Uterus (tissue), 4 donors: ENCODE results near the gene KATNIP. TPM values are rescaled to one million over a fixed set of nuclear protein-coding genes. Genes with fewer than 3 reads are reported as not detected.

ENCODE experiments used
- DNase-seq, 2 donors: peaks; one replicate each; pipeline ENCODE4 v3.0.0-alpha.2; 2019 to 2020
- H3K27ac ChIP-seq, 2 donors: fragments of 200-600 bp; sonication (generic); 1 replicate in 1 of 2; 2 replicates in 1 of 2; pipeline ENCODE4 v1.5.1; 2016 to 2018
- H3K27me3 ChIP-seq, 2 donors: fragments of 200-600 bp; sonication (generic); one replicate each; pipeline ENCODE4 v1.5.1; 2018 to 2019; ENCODE audit warnings: control low read depth in 1 of 2
- H3K36me3 ChIP-seq, 2 donors: fragments of 200-600 bp; sonication (generic); one replicate each; pipeline ENCODE4 v1.5.1; 2019; ENCODE audit warnings: control low read depth in 1 of 2
- H3K4me1 ChIP-seq, 2 donors: fragments of 200-600 bp; sonication (generic); one replicate each; pipeline ENCODE4 v1.5.1; 2018 to 2019; ENCODE audit warnings: control low read depth in 1 of 2
- H3K4me3 ChIP-seq, 2 donors: fragments of 200-600 bp; sonication (generic); 1 replicate in 1 of 2; 2 replicates in 1 of 2; pipeline ENCODE4 v1.5.1; 2018 to 2019; ENCODE audit warnings: mild to moderate bottlenecking in 1 of 2
- H3K9me3 ChIP-seq, 2 donors: fragments of 200-600 bp; sonication (generic); one replicate each; pipeline ENCODE4 v1.5.1; 2019; ENCODE audit warnings: control low read depth in 1 of 2
- POLR2A ChIP-seq, 2 donors: fragments of 450-650 bp; IDR thresholded peaks; one replicate each; pipeline ENCODE4 v1.6.1; 2016; ENCODE audit warnings: antibody characterized with exemption in 2 of 2, mild to moderate bottlenecking in 1 of 2, moderate library complexity in 1 of 2
- intact Hi-C: fragments of 100-400 bp; cut with DNase I; formaldehyde crosslinking; loops from one replicate; pipeline ENCODE4 v1.15.1; 2023; ENCODE audit warnings: low total_unique reads
- total RNA-seq, 4 donors: library from RNA; depleted of rRNA in 3 of 4; stranded (reverse); fragments of >200 nt in 3 of 4; gene quantifications; one replicate each; pipeline versions ENCODE4 v1.1.0 to v1.2.4, GENCODE V29; 2014 to 2023
- TF ChIP-seq, protein P1 (sequence below), 4 experiments: fragments of 200-600 bp in 2 of 4; fragments of 450-650 bp in 2 of 4; sonication (generic) in 2 of 4; IDR thresholded peaks; one replicate each; pipeline ENCODE4 v1.5.1; 2016 to 2019; ENCODE audit warnings: antibody characterized with exemption in 4 of 4, mild to moderate bottlenecking in 2 of 4, moderate library complexity in 1 of 4
- donor health status: DM: yes; HTN: yes; CAD: no.

KATNIP gene
- total RNA-seq, 4 donors from 2014 or later: 12.1 to 42.6 (median 23.7) TPM

DNA sequence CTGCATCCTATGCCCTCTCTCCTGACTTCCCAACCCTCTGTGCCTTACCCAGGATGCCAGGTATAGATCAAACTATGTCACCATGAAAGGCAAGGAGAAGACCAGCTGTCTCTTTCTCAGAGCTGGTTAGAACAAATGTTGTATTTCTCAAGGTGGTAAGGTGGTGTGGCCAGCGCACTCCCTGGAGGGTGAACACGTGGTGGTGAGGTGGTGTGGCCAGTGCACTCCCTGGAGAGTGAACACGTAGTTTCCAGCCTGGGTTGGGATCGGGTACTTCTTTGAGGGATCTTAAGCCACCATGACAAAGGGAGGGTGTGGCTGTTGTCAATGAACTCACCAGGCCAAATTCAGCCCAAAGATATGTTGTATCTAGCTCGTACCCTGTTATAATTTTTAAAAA is 26.8 kb downstream of the KATNIP start:
- no peak overlapping the region for H3K27ac ChIP-seq
- no peaks in the 10 kb centered on the region for H3K27me3 ChIP-seq
- no peaks in the 10 kb centered on the region for H3K9me3 ChIP-seq
- no peaks in the 10 kb centered on the region for H3K36me3 ChIP-seq
- no peak for DNase-seq
- TF ChIP-seq POLR2A (IDR thresholded peaks at IDR 0.05): no peak
- TF ChIP-seq, protein P1, sequence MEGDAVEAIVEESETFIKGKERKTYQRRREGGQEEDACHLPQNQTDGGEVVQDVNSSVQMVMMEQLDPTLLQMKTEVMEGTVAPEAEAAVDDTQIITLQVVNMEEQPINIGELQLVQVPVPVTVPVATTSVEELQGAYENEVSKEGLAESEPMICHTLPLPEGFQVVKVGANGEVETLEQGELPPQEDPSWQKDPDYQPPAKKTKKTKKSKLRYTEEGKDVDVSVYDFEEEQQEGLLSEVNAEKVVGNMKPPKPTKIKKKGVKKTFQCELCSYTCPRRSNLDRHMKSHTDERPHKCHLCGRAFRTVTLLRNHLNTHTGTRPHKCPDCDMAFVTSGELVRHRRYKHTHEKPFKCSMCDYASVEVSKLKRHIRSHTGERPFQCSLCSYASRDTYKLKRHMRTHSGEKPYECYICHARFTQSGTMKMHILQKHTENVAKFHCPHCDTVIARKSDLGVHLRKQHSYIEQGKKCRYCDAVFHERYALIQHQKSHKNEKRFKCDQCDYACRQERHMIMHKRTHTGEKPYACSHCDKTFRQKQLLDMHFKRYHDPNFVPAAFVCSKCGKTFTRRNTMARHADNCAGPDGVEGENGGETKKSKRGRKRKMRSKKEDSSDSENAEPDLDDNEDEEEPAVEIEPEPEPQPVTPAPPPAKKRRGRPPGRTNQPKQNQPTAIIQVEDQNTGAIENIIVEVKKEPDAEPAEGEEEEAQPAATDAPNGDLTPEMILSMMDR (IDR thresholded peaks at IDR 0.05): no peak
- no peaks in the 10 kb centered on the region for H3K4me1 ChIP-seq
- intact Hi-C loops: no loop called here
- H3K4me3 ChIP-seq: no peak overlapping the region

DNA sequence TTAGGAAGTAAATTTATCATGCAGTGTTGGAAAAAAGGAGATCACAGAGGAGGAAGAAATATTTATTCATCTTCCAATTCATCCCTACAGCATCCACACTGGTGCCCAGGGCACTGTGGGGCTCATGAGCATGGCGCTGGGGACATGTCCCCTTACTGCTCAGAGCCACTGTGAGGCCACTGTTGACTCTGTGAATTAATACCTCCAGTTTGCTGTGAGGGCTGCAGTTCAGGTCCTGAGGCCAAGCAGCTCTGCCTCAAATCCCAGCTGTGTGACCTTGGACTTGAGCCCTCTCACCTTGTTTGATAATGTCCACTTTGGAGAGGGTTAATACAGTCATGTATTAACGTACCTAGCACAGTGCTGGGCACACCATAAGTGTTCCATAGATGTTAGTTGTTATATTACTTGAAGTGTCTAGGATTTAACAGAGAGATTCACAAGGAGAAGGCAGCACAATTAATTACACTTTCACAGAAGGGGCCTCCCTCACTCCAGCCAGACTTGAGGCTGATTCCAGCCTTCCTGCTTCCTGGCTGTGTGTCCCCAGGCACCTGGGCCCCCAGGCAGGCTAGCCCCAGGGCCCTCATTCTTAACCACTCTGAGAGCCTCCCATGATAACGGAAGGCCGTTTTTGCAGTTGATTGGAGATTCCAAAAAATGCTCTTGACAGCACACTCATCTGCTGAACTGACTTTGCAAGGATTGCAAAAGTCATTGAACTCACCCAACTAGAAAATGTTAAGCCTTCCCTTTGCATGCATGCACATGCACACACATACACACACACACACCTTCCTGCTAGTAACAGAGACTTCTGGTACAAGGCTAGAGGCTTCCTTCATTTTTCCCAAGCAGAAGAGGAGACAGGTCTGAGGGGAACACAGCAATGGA is 29.4 kb downstream of the KATNIP start:
- no peaks in the 10 kb centered on the region for H3K36me3 ChIP-seq
- DNase-seq: no peak
- H3K4me1 ChIP-seq: no peaks in the 10 kb centered on the region
- peak overlapping the region; percentile 24 to 48 for H3K27ac ChIP-seq
- no peak overlapping the region for H3K4me3 ChIP-seq
- no peaks in the 10 kb centered on the region for H3K9me3 ChIP-seq
- intact Hi-C loops: no loop called here
- TF ChIP-seq, protein P1 (IDR thresholded peaks at IDR 0.05): no peak
- no peak for TF ChIP-seq POLR2A (IDR thresholded peaks at IDR 0.05)
- no peaks in the 10 kb centered on the region for H3K27me3 ChIP-seq

DNA sequence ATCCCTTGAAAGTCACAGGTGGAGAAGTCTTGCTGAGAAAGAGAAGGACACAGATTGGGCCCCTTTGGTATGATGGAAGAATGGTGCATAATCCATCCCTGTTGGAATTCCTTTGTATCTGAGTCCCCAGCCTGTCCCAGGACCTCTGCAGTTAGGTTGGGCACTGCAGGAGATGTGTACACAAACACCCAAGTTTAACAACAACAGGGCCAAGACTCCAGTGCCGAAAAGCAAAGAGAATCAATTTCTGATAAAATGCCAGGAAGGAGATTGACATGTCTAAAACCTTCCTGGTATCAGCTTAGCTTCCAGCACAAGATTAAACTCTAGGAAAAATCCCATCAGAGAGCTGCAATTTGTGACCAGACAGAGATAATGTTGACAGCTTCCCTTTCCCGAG is 32.9 kb downstream of the KATNIP start:
- no peak for TF ChIP-seq POLR2A (IDR thresholded peaks at IDR 0.05)
- TF ChIP-seq, protein P1 (IDR thresholded peaks at IDR 0.05): no peak
- Histone ChIP-seq H3K9me3 (no peaks in the 10 kb centered on the region), H3K27ac (no peak overlapping the region), H3K36me3 (no peaks in the 10 kb centered on the region), H3K4me3 (no peak overlapping the region), H3K27me3 (no peaks in the 10 kb centered on the region), H3K4me1 (no peaks in the 10 kb centered on the region)
- intact Hi-C loops: no loop called here
- no peak for DNase-seq

DNA sequence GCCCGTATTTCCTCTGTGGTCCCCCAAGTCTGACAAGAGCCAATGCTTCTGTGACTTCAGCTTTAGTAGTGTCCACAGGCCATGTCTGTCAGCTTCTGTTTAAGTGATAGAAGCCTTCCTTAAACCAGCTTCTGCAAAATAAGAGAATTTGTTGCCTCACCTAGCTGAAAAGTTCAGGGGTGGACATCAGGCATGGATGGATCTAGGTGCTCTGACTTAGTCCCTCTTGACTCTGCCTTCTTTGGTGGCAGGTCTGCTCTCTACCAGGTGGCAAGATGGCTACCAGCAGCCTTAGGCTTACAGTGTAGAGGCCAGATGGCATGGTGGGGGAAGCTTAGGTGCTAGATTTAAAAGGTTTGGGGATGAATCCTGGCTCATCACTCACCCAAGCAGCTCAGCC is 33.7 kb downstream of the KATNIP start:
- Histone ChIP-seq H3K27me3 (no peaks in the 10 kb centered on the region), H3K9me3 (no peaks in the 10 kb centered on the region), H3K27ac (no peak overlapping the region), H3K4me3 (no peak overlapping the region), H3K4me1 (no peaks in the 10 kb centered on the region), H3K36me3 (no peaks in the 10 kb centered on the region)
- TF ChIP-seq, protein P1 (IDR thresholded peaks at IDR 0.05): no peak
- no peak for DNase-seq
- intact Hi-C loops: no loop called here

DNA sequence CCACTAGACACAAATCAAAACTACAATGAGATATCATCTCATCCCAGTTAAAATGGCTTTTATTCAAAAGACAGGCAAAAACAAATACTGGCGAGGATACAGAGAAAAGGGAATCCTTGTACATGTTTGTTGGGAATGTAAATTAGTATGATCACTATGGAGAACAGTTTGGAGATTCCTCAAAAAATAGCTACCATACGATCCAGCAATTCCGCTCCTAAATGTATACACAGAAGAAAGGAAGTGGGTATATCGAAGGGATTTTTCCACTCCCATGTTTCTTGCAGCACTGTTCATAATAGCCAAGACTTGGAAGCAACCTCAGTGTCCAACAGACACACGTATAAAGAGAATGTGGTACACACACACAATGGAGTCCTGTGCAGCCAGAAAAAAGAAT is 35.3 kb downstream of the KATNIP start:
- H3K9me3 ChIP-seq: peaks cover 0 to 4% of the 10 kb centered on the region in 2 donors
- H3K4me1 ChIP-seq: no peaks in the 10 kb centered on the region
- intact Hi-C loops: no loop called here
- no peak overlapping the region for H3K4me3 ChIP-seq
- DNase-seq: no peak
- H3K27me3 ChIP-seq: no peaks in the 10 kb centered on the region
- no peak overlapping the region for H3K27ac ChIP-seq
- no peaks in the 10 kb centered on the region for H3K36me3 ChIP-seq
- no peak for TF ChIP-seq POLR2A (IDR thresholded peaks at IDR 0.05)
- TF ChIP-seq, protein P1 (IDR thresholded peaks at IDR 0.05): no peak
